GM18907 (cell line): Measurements from ENCODE around the gene TMEM238.
"Not testable (repeated sequence)": the region's sequence is repeated elsewhere in the genome, so short reads cannot be mapped to it uniquely, and the experiment has no call there.

Experiments used
- ATAC-seq: cut with Tn5 transposase; IDR thresholded peaks from one replicate; pipeline ENCODE4 v1.9.1; 2021; ENCODE audit warnings: mild to moderate bottlenecking, moderate library complexity; ENCODE audit not compliant: unreplicated experiment

Gene TMEM238

DNA sequence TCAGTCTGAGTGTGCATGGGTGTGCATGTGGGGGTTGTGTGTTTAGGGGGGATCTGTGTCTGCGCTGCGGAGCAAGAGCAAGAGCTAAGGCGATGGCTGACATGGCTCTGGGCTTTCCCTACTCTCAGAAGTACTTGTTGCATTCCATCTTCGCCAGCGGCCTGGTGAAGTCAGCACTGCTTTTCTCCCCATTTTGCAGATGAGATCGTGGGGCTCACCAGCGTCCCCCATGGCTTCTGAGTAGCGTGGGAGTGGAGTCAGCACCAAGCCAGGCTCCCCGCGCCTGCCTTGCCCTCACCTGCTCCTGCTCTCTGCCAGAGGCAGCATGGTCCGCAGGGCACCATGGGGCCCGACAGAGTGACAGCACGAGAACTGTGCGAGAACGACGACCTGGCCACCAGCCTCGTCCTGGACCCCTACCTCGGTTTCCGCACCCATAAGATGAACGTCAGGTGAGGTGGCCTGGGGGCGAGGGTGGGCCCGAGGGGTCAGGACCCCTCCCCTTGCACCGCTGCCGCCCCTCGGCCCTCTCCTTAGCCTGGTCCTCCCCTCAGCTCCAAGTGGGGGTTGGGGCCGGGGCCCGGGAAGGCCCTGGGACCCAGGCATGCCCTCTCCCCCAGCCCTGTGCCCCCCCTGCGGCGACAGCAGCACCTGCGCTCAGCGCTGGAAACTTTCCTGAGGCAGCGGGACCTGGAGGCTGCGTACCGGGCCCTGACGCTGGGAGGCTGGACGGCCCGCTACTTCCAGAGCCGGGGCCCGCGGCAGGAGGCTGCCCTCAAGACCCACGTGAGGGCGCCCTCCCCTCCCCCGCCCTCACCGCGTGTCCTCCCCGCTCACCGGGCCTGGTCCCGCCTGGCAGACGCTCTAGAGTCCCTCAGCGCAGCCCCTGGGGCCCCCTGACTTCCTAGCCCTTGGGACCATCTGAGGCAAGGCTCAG lies 42.2 kb downstream of the TMEM238 start:
- no peak for ATAC-seq

DNA sequence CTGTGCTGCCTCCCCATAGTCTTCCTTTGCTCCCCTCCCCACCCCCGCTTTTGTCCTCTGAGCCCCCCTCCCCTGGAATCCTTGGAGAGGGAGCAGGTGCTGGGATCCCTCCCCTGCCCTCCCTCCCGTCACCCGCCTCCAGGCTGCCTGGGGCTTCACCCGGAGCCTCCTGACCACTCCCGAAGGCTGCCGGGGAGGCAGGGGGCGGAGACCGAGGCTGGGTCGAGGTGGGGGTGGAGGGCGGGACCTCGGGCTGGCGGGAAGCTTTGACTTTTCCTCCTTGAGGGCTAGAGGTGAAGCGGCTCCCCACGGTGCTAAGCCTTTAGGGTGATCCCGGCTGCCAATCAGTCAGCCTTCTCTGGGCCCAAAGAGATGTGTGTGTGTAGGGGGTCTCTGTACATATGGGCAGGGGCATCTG lies 42.9 kb downstream of the TMEM238 start:
- ATAC-seq: no peak

DNA sequence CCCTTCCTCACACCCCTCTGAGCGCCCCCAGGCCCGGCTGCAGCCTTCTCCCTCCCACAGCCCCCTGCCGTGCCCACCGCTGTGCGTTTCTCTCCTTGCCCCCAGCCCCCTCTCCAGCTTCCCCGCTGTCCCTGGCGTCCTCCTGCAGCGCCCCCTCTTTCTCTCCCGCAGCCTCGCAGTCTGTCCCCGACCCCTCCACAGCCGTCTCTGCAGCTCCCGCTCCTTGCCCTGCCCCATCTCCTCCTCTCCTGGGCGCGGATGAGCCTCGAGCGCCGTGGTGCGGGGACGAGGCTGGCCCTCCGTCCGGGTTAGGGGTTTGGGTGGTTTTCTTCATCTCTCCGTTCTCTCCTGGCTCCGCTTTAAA lies 43.3 kb downstream of the TMEM238 start:
- ATAC-seq: no peak

DNA sequence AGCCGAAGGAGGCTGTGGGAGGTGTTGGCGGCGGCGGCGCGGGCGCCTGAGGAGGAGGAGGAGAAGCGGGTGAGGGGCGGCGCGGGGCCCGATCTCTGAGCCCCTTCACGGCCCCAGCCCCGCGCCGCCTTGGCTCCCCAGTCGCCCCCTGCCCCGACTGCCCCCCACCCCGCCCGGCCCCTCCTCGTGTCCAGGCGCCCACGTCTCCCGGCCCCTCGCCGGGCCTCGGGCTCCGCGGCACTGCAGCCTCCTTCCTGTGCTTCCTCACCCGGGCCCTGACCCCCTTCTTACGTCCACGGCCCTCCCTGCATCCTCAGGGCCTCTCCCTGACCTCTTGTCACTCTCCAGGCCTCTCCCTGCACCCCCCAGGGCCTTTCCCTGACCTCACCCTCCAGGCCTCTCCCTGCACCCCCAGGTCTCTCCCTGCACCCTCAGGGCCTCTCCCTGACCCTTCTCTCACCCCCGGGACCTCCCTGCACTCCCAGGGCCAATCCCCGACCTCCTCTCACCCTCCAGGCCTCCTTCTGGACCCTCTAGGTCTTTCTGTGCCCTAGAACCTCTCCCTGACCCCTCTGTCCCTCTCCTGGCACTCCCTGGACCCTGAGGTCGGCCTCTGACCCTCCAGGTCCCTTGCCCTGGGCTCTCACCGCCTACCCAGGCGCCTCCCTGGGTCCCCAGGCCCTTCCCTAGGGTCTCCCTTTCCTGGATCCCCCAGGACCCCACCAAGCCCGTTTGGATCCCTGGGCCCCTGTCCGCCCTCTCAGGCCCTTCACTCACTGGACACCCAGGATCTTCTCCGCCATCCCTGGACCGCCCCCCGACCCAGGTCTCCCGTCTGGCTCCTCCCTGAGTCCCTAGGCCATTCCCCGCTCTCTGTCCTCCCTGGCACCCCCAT lies 44.0 kb downstream of the TMEM238 start:
- no peak for ATAC-seq

DNA sequence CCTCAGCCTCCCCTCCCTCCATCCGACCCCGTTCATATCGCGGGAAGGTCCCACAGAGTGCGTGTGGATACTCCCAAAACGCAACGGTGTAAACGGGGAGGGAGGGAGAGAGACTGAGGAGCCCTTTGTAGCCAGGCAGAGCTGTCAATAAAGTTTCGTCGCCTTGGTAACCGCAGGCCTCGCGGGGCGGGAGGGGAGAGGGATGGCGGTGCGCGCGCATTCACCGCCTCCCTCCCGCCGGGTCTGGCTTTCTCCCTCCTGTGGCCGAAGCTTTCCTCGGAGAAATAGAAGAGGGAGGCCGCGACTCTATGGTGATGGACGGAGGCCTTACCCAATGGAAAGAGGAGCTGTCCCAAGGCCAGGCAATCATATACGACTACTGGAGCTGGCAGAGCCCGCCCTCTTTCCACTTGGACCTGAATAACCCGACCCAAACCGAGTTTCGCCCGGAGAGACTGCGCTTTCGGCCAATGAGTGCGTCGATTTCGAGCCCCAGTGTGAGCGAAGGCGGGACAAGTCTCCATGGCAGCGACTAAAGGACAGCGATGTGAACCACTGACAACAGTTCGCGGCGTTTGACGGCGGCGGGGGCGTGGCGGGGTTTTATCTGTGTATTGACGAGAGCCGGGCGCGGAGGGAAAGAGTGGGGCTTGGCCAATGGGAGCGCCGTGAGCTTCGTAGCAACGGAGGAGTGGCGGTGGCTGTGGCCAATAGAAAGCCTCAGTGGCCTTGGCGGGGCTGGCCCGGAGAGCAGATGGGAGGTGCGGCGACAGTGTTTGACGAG lies 44.8 kb downstream of the TMEM238 start, which contains the start of gene KMT5C:
Gene KMT5C (plus strand): TSS at position 772 of the 784 bp plus-strand sequence. CDS start 2,061 bp downstream, outside the sequence.
- ATAC-seq: peak; percentile 87

DNA sequence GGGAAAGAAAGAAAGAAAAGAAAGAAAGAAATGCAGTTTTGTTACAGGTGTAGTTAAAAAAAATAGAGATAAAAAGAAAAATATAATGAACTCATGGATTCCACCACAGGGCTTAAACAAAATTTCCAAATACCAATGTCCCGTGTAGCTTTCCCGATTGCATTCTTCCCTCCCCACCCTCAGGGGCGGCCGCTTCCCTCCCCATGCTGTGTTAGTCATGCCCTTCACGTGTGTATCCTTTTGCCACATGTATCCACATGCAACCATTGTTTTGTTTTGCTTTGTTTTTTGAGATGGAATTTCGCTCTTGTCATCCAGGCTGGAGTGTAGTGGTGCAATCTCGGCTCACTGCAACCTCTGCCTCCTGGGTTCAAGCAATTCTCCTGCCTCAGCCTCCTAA lies 48.0 kb downstream of the TMEM238 start:
- no peak for ATAC-seq

DNA sequence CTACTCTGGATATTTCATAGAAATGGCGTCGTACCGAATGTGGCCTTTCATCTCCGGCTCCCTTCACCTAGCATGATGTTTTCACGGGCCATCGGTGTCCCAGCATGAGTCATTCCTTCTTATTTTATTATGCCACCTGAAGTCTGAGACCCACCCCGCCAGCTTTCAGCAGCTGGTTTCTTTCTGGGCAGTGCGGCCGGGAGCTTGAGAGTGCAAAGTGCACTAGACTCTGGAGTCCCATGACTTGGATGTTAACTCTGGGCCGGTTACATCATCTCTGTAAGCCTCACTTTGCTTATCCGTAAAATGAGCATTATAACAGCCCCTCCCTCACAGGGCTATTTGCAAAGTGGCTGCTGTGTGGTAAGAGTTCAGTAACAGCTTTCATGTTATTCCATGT lies 50.2 kb downstream of the TMEM238 start:
- no peak for ATAC-seq

DNA sequence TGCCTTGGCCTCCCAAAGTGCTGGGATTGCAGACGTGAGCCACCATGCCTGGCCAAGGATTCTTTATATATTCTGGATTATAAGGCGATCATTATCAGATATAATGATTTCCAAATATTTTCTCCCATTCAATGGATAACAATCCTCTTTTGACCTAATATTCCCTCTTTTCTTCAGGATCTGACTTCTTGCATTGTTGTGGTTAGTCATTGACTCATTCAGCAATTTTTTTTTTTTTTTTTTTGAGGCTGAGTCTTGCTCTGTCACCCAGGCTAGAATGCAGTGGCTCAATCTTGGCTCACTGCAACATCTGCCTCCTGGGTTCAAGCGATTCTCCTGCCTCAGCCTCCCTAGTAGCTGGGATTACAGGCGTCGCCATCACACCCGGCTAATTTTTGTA lies 54.3 kb downstream of the TMEM238 start:
- not testable (repeated sequence) for ATAC-seq
